GM19023 (cell line): Measurements from ENCODE around the gene NR1I2.

Experiments used
- ATAC-seq: cut with Tn5 transposase; IDR thresholded peaks from one replicate; pipeline ENCODE4 v1.9.1; 2021; ENCODE audit warnings: mild to moderate bottlenecking, moderate library complexity; ENCODE audit not compliant: unreplicated experiment

The NR1I2 gene

GRCh38 chr3:119778811-119779210 lies 3.1 kb upstream of the NR1I2 start:
- ATAC-seq, result no peak

GRCh38 chr3:119779731-119780383 lies 2.0 kb upstream of the NR1I2 start:
- peak; percentile 54 for ATAC-seq

GRCh38 chr3:119782460-119782859 lies 559 bp downstream of the NR1I2 start:
- ATAC-seq, result no peak

- no peak for ATAC-seq
Measured at GRCh38 chr3:119783255-119783654, 1.4 kb downstream of the NR1I2 start.

GRCh38 chr3:119783883-119784282 lies 2.0 kb downstream of the NR1I2 start:
- no peak for ATAC-seq

GRCh38 chr3:119786409-119786808 lies 4.5 kb downstream of the NR1I2 start:
- ATAC-seq, result no peak

GRCh38 chr3:119790369-119790768 lies 8.5 kb downstream of the NR1I2 start:
- no peak for ATAC-seq

GRCh38 chr3:119792270-119792669 lies 10.4 kb downstream of the NR1I2 start:
- no peak for ATAC-seq

- no peak for ATAC-seq
Measured at GRCh38 chr3:119794401-119794800, 12.5 kb downstream of the NR1I2 start.

- no peak for ATAC-seq
Measured at GRCh38 chr3:119794971-119795612, 13.2 kb downstream of the NR1I2 start.

- no peak for ATAC-seq
Measured at GRCh38 chr3:119795849-119796248, 13.9 kb downstream of the NR1I2 start.

GRCh38 chr3:119796368-119796767 lies 14.5 kb downstream of the NR1I2 start:
- no peak for ATAC-seq

GRCh38 chr3:119796785-119797184 lies 14.9 kb downstream of the NR1I2 start:
- no peak for ATAC-seq

- no peak for ATAC-seq
Measured at GRCh38 chr3:119800844-119801243, 18.9 kb downstream of the NR1I2 start.

- ATAC-seq, result no peak
Measured at GRCh38 chr3:119808244-119808643, 26.3 kb downstream of the NR1I2 start.

GRCh38 chr3:119808843-119809242 lies 26.9 kb downstream of the NR1I2 start:
- ATAC-seq, result no peak

GRCh38 chr3:119809249-119810017 lies 27.5 kb downstream of the NR1I2 start:
- ATAC-seq, result peak; percentile 33

GRCh38 chr3:119810018-119810435 lies 28.1 kb downstream of the NR1I2 start:
- ATAC-seq, result peak; percentile 87

GRCh38 chr3:119812491-119813058 lies 30.7 kb downstream of the NR1I2 start:
- no peak for ATAC-seq

GRCh38 chr3:119815716-119816115 lies 33.8 kb downstream of the NR1I2 start:
- no peak for ATAC-seq

GRCh38 chr3:119817071-119817470 lies 35.2 kb downstream of the NR1I2 start:
- ATAC-seq, result no peak
